ENCODE measurements around the gene TRAP1.

Gene TRAP1

DNA sequence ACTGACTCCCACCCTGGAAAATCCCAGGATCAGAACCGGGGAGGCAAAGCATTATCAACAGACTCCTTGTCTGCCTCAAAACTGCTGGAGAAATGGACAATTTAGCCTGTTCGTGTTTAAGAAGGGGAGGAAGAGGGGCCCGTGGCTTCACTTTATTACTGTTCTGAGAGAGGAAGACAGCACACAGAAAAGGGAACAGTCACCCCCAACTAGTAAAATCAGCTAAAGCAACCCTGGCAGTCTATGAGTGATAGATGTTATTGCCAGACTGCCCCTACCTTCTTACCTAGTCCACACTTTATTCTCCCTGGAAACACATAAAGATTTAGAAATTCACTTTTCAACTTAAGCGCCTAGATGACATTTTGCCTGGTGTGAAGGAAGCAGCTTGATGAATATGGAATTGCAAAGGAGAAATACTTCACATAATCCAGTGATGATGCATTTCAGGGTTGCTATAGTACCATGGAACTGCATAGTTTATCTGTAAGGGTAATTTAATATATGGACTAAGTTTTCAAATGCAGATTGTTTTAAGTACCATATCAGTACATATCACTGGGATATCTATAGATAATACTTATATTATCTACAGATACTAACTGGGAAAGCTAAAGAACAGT, 36.9 kb upstream of the TRAP1 start:
- TF ChIP-seq, protein P1, sequence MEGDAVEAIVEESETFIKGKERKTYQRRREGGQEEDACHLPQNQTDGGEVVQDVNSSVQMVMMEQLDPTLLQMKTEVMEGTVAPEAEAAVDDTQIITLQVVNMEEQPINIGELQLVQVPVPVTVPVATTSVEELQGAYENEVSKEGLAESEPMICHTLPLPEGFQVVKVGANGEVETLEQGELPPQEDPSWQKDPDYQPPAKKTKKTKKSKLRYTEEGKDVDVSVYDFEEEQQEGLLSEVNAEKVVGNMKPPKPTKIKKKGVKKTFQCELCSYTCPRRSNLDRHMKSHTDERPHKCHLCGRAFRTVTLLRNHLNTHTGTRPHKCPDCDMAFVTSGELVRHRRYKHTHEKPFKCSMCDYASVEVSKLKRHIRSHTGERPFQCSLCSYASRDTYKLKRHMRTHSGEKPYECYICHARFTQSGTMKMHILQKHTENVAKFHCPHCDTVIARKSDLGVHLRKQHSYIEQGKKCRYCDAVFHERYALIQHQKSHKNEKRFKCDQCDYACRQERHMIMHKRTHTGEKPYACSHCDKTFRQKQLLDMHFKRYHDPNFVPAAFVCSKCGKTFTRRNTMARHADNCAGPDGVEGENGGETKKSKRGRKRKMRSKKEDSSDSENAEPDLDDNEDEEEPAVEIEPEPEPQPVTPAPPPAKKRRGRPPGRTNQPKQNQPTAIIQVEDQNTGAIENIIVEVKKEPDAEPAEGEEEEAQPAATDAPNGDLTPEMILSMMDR (IDR thresholded peaks at IDR 0.05): no peak
- H3K36me3 ChIP-seq: peaks cover 97% of the 10 kb centered on the region
- no peak overlapping the region for H3K27ac ChIP-seq
- H3K4me1 ChIP-seq (ENCODE audit: control insufficient read depth in 1 of 2, insufficient read depth in 1 of 2, low read depth in 1 of 2, low read length in 1 of 2): no peaks in the 10 kb centered on the region
- H3K4me3 ChIP-seq (ENCODE audit: low read depth in 1 of 2, low read length in 1 of 2): no peak overlapping the region
- no peaks in the 10 kb centered on the region for H3K9me3 ChIP-seq
- no peaks in the 10 kb centered on the region for H3K27me3 ChIP-seq

DNA sequence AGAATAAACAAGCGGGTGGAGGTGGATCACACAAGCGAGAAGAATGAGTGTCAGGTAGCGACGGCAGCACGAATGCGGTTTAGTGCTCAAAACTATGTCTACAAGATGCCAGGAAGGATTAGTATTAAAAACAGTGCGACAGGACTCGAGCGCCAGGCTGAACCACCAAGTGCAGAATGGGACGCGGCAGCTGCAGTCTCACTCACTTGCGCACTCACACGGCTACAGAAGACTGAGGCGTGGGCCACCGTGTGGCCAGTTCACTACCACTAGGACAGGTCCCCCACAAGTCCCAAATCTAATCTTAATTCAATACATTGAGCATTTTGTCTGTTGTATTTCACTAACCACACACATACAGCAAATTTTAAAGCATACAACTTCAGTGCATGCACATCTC, 35.7 kb upstream of the TRAP1 start:
- H3K36me3 ChIP-seq: peaks cover 97% of the 10 kb centered on the region

DNA sequence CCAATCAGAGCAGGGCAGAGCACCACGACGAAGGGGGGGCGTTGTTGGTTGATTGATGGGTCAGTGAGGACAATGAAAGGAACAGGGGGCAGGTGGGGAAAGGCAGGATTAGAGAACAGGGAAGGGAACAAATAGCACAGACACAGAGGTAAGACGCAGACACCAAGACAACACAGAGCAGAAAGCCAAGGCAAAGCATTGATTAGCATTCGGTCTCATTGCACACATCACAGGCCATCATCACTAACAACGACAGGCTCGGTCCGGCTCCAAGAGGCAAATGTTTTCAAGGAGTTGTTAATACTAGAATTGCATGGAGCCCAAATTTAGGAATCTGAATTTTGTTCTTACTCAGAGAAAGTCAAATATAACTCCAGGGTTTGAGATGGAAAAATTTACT, 34.6 kb upstream of the TRAP1 start:
- no peaks in the 10 kb centered on the region for H3K4me1 ChIP-seq (ENCODE audit: control insufficient read depth in 1 of 2, insufficient read depth in 1 of 2, low read depth in 1 of 2, low read length in 1 of 2)
- H3K4me3 ChIP-seq (ENCODE audit: low read depth in 1 of 2, low read length in 1 of 2): no peak overlapping the region
- TF ChIP-seq, protein P1 (IDR thresholded peaks at IDR 0.05): no peak
- no peaks in the 10 kb centered on the region for H3K27me3 ChIP-seq
- no peak overlapping the region for H3K27ac ChIP-seq
- H3K36me3 ChIP-seq: peaks cover 97% of the 10 kb centered on the region
- no peaks in the 10 kb centered on the region for H3K9me3 ChIP-seq

More for the DNA sequence above, 35.7 kb upstream of the TRAP1 start:
- H3K4me1 ChIP-seq (ENCODE audit: control insufficient read depth in 1 of 2, insufficient read depth in 1 of 2, low read depth in 1 of 2, low read length in 1 of 2): no peaks in the 10 kb centered on the region
- no peak overlapping the region for H3K27ac ChIP-seq
- H3K9me3 ChIP-seq: no peaks in the 10 kb centered on the region
- H3K4me3 ChIP-seq (ENCODE audit: low read depth in 1 of 2, low read length in 1 of 2): no peak overlapping the region
- TF ChIP-seq, protein P1 (IDR thresholded peaks at IDR 0.05): no peak
- no peaks in the 10 kb centered on the region for H3K27me3 ChIP-seq

DNA sequence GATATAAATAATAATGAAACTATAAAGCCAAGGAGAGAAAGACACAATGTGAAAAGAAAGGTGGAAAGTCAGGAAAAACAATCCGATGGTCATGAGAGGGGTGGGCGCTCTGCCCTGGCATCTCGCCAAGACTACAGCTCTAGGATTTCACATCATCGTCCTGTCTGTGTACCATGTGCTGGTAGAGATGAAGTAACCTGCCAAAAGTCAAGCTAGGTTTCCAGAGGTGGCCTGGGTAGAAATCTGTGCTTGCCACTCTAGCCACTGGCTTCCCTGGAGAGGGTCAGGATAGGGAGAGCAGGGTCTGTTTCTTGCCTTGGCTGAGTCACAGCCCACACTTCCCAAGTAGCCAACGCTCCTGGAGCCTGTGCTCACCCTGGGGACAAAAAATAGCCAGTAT, 31.0 kb upstream of the TRAP1 start:
- Histone ChIP-seq H3K27me3 (no peaks in the 10 kb centered on the region), H3K9me3 (no peaks in the 10 kb centered on the region), H3K36me3 (peaks cover 99% of the 10 kb centered on the region), H3K4me3 (ENCODE audit: low read depth in 1 of 2, low read length in 1 of 2) (no peak overlapping the region), H3K4me1 (ENCODE audit: control insufficient read depth in 1 of 2, insufficient read depth in 1 of 2, low read depth in 1 of 2, low read length in 1 of 2) (peaks cover 2 to 3% of the 10 kb centered on the region in 2 experiments), H3K27ac (no peak overlapping the region)
- TF ChIP-seq, protein P1 (IDR thresholded peaks at IDR 0.05): no peak

DNA sequence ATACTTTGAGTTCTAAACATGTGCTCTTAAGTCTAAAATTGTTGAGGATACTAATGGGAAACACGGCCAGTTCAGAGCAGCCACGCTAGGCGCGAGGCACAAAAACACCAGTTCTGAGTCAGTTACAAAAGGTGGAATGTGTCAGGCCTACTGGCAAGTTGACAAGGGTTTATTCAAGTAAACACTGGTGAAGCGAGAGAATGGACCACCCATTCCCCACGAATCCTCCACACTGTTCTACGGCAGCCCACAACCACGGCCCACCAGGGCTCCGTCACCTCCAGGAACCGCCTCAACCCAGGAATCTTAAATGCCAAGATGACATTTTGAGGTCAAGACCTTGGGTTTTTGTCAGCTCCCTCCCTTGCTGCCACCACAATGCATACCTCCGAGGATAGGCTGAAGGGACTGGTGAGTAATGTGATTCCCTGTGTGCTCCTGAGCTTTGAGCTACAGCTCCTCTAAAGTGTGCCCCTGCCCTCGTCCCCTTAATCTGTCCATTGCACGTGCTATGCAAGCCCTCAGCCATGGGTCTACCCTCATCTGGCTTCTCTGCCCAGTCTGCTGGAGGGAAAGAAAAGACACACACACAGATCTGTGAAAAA, 28.5 kb upstream of the TRAP1 start:
- no peak overlapping the region for H3K27ac ChIP-seq
- no peaks in the 10 kb centered on the region for H3K27me3 ChIP-seq
- TF ChIP-seq, protein P1 (IDR thresholded peaks at IDR 0.05): no peak
- H3K4me1 ChIP-seq (ENCODE audit: control insufficient read depth in 1 of 2, insufficient read depth in 1 of 2, low read depth in 1 of 2, low read length in 1 of 2): peaks cover 7 to 8% of the 10 kb centered on the region in 2 experiments
- no peaks in the 10 kb centered on the region for H3K9me3 ChIP-seq
- H3K4me3 ChIP-seq (ENCODE audit: low read depth in 1 of 2, low read length in 1 of 2): no peak overlapping the region
- peaks cover 100% of the 10 kb centered on the region for H3K36me3 ChIP-seq

All from neutrophil (primary cell).